ENCODE measurements around the gene IL37. TPM values are rescaled to one million over a fixed set of nuclear protein-coding genes. Genes with fewer than 3 reads are reported as not detected.

The IL37 gene
- total RNA-seq, 1 experiment from 2014 or later, result not detected

DNA sequence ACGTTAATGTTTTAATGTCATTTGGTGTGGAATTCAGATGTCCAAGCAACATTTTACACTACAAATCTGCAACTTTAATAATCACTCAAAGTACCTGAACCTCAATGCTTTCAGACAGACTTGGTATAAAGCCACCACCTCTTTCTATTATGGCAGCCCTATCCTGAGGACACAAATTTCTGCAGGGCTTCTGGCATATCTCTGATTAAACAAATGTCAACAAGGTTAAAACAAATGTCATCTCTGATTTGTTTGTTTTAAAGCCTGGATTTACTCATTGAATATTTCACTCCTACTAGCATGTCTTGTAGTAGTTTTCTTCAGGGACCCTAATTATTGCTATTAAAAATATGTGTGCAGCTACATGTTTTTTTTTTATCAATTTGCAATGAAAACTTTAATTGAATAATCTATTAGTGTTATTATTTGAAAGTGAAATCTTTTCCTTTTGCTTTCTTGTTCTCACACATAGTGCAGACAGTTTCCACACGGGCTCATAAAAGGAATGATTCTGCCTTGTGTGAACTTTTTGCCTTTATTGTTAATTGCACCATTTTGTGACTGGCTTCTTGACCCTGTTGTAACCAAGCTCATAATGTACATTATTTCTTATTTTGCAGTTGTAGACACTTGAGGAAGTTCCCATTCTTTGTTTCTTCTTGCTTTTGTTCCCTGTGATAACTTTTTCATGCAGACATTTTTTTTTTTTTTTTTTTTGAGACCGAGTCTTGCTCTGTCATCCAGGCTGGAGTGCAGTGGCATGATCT, 30.1 kb downstream of the IL37 start:
- H3K27me3 Mint-ChIP-seq (ENCODE audit: insufficient read depth, unreplicated experiment), result no peaks in the 10 kb centered on the region
- intact Hi-C loops (cut with micrococcal nuclease), result loop anchor here (1.0 to 5.0 kb wide), 3 partner anchors 56 to 339 kb away; no protein-coding TSS in a partner anchor
- H3K27ac Mint-ChIP-seq (ENCODE audit: low read depth, unreplicated experiment), result no peak overlapping the region
- ChIA-PET POLR2A (interaction anchor here (0.6 to 3.0 kb wide), 11 partner anchors 25 to 197 kb away, joined by 3 to 34 read pairs (median 6); partner anchors contain the start of gene IL1A), CTCF (interaction anchor here (0.6 to 6.9 kb wide), 58 partner anchors 8 to 399 kb away, joined by 3 to 268 read pairs (median 5); partner anchors contain the start of genes IL1A and IL1B)
- BruUV-seq (replicated peaks), result no TSS peak
- no peak for DNase-seq (ENCODE audit: unreplicated experiment)
- no peak overlapping the region for H3K4me3 Mint-ChIP-seq (ENCODE audit: unreplicated experiment)
- H3K9me3 Mint-ChIP-seq (ENCODE audit: unreplicated experiment), result no peaks in the 10 kb centered on the region
- H3K4me1 Mint-ChIP-seq (ENCODE audit: insufficient read depth, unreplicated experiment), result peaks cover 18% of the 10 kb centered on the region
- TF ChIP-seq, protein P1, sequence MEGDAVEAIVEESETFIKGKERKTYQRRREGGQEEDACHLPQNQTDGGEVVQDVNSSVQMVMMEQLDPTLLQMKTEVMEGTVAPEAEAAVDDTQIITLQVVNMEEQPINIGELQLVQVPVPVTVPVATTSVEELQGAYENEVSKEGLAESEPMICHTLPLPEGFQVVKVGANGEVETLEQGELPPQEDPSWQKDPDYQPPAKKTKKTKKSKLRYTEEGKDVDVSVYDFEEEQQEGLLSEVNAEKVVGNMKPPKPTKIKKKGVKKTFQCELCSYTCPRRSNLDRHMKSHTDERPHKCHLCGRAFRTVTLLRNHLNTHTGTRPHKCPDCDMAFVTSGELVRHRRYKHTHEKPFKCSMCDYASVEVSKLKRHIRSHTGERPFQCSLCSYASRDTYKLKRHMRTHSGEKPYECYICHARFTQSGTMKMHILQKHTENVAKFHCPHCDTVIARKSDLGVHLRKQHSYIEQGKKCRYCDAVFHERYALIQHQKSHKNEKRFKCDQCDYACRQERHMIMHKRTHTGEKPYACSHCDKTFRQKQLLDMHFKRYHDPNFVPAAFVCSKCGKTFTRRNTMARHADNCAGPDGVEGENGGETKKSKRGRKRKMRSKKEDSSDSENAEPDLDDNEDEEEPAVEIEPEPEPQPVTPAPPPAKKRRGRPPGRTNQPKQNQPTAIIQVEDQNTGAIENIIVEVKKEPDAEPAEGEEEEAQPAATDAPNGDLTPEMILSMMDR (IDR thresholded peaks at IDR 0.05; ENCODE audit: unreplicated experiment), result no peak
- H3K36me3 Mint-ChIP-seq (ENCODE audit: insufficient read depth, unreplicated experiment), result peaks cover 4% of the 10 kb centered on the region

DNA sequence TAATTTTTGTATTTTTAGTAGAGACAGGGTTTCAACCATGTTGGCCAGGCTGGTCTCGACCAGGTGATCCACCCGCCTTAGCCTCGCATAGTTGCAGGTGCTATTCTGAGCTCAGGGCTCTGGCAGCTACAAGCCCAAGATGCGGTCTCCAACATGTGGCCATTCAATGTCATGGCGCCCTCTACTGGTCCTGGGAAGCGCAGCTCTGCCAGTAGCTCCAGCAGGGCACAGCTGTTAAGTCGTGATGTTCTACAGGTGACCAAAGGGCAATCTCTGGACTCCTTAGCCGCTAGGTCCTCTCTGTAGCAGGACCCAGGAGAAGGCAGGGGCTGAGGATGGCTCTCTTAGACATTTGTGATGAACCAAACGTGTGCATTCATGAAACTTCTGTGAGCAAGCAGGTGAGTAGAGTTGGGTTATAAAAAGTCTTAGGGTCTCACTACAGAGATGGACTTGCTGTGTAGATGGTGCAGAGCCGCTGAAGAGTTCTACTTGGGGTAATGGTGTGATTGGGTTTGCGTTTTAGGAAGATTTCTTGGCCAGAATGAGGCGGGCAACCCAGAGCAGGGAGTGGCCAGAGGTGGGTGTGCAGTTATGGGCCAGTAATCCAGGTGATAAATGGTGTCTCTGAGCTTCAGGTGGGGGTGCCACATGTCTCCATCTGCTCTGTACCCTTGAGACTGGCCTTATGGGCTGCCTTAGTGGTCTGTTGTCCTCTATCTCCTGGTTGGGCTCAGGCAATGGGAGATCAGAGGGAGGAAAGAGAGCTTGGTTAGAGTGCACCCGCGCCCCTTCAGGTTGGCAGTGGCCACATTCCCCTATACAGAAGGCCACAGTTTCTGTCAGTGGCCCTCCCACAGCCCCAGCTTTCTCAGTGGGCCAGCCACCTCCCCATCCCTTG, 31.0 kb downstream of the IL37 start:
- Mint-ChIP-seq H3K9me3 (ENCODE audit: unreplicated experiment) (no peaks in the 10 kb centered on the region), H3K27ac (ENCODE audit: low read depth, unreplicated experiment) (no peak overlapping the region), H3K4me3 (ENCODE audit: unreplicated experiment) (no peak overlapping the region), H3K4me1 (ENCODE audit: insufficient read depth, unreplicated experiment) (peaks cover 11% of the 10 kb centered on the region), H3K36me3 (ENCODE audit: insufficient read depth, unreplicated experiment) (no peaks in the 10 kb centered on the region), H3K27me3 (ENCODE audit: insufficient read depth, unreplicated experiment) (no peaks in the 10 kb centered on the region)
- ChIA-PET POLR2A (interaction anchor here (0.7 to 3.0 kb wide), 12 partner anchors 53 to 204 kb away, joined by 3 to 34 read pairs (median 6); partner anchors contain the start of gene IL1A), CTCF (interaction anchor here (0.6 to 6.9 kb wide), 63 partner anchors 8 to 470 kb away, joined by 3 to 268 read pairs (median 4); partner anchors contain the start of genes IL1A, IL1B and IL37)
- intact Hi-C loops (cut with micrococcal nuclease), result loop anchor here (1.0 to 5.0 kb wide), 3 partner anchors 57 to 340 kb away; no protein-coding TSS in a partner anchor
- DNase-seq (ENCODE audit: unreplicated experiment), result peak; percentile 89
- TF ChIP-seq, protein P1 (IDR thresholded peaks at IDR 0.05; ENCODE audit: unreplicated experiment), result peak; percentile 92
- no TSS peak for BruUV-seq (replicated peaks)

DNA sequence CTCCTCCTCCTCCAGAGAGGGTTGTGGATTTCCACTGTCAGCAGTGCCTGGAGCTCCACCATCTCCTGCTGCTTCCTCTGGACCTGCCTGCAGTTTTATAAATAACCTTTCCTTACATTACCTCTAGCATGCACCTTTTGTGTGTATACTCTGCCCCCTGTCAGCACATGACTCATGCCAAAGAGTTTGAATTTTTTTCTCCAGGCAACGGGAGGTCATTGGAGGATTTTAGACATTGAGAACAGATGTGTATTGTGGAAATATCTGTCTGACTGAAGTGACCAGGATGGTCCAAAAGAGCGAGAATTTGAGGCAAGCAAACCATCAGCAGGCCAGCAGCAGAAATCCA, 31.7 kb downstream of the IL37 start:
- peak; percentile 45 for DNase-seq (ENCODE audit: unreplicated experiment)
- no peaks in the 10 kb centered on the region for H3K27me3 Mint-ChIP-seq (ENCODE audit: insufficient read depth, unreplicated experiment)

More for the DNA sequence above, 31.7 kb downstream of the IL37 start:
- H3K4me1 Mint-ChIP-seq (ENCODE audit: insufficient read depth, unreplicated experiment), result peaks cover 11% of the 10 kb centered on the region
- ChIA-PET CTCF (interaction anchor here (0.6 to 6.9 kb wide), 30 partner anchors 9 to 471 kb away, joined by 3 to 268 read pairs (median 9); partner anchors contain the start of genes IL1A, IL1B and IL37), POLR2A (interaction anchor here (0.7 to 3.0 kb wide), 8 partner anchors 128 to 205 kb away, joined by 3 to 34 read pairs (median 6); partner anchors contain the start of gene IL1A)
- H3K9me3 Mint-ChIP-seq (ENCODE audit: unreplicated experiment), result no peaks in the 10 kb centered on the region
- no peaks in the 10 kb centered on the region for H3K36me3 Mint-ChIP-seq (ENCODE audit: insufficient read depth, unreplicated experiment)
- intact Hi-C loops (cut with micrococcal nuclease), result loop anchor here (5.0 kb wide), 1 partner anchor 340 kb away; no protein-coding TSS in a partner anchor
- TF ChIP-seq, protein P1 (IDR thresholded peaks at IDR 0.05; ENCODE audit: unreplicated experiment), result no peak
- H3K4me3 Mint-ChIP-seq (ENCODE audit: unreplicated experiment), result no peak overlapping the region
- H3K27ac Mint-ChIP-seq (ENCODE audit: low read depth, unreplicated experiment), result no peak overlapping the region
- no TSS peak for BruUV-seq (replicated peaks)

Measured in MCF 10A (cell line).